Uterus (tissue), 4 donors: Measurements from ENCODE around the gene DUOX1. TPM values are rescaled to one million over a fixed set of nuclear protein-coding genes. Genes with fewer than 3 reads are reported as not detected.

Source experiments
- DNase-seq, 2 donors: peaks; one replicate each; pipeline ENCODE4 v3.0.0-alpha.2; 2019 to 2020
- H3K27ac ChIP-seq, 2 donors: fragments of 200-600 bp; sonication (generic); 1 replicate in 1 of 2; 2 replicates in 1 of 2; pipeline ENCODE4 v1.5.1; 2016 to 2018
- H3K27me3 ChIP-seq, 2 donors: fragments of 200-600 bp; sonication (generic); one replicate each; pipeline ENCODE4 v1.5.1; 2018 to 2019; ENCODE audit warnings: control low read depth in 1 of 2
- H3K36me3 ChIP-seq, 2 donors: fragments of 200-600 bp; sonication (generic); one replicate each; pipeline ENCODE4 v1.5.1; 2019; ENCODE audit warnings: control low read depth in 1 of 2
- H3K4me1 ChIP-seq, 2 donors: fragments of 200-600 bp; sonication (generic); one replicate each; pipeline ENCODE4 v1.5.1; 2018 to 2019; ENCODE audit warnings: control low read depth in 1 of 2
- H3K4me3 ChIP-seq, 2 donors: fragments of 200-600 bp; sonication (generic); 1 replicate in 1 of 2; 2 replicates in 1 of 2; pipeline ENCODE4 v1.5.1; 2018 to 2019; ENCODE audit warnings: mild to moderate bottlenecking in 1 of 2
- H3K9me3 ChIP-seq, 2 donors: fragments of 200-600 bp; sonication (generic); one replicate each; pipeline ENCODE4 v1.5.1; 2019; ENCODE audit warnings: control low read depth in 1 of 2
- POLR2A ChIP-seq, 2 donors: fragments of 450-650 bp; IDR thresholded peaks; one replicate each; pipeline ENCODE4 v1.6.1; 2016; ENCODE audit warnings: antibody characterized with exemption in 2 of 2, mild to moderate bottlenecking in 1 of 2, moderate library complexity in 1 of 2
- intact Hi-C: fragments of 100-400 bp; cut with DNase I; formaldehyde crosslinking; loops from one replicate; pipeline ENCODE4 v1.15.1; 2023; ENCODE audit warnings: low total_unique reads
- total RNA-seq, 4 donors: library from RNA; depleted of rRNA in 3 of 4; stranded (reverse); fragments of >200 nt in 3 of 4; gene quantifications; one replicate each; pipeline versions ENCODE4 v1.1.0 to v1.2.4, GENCODE V29; 2014 to 2023
- TF ChIP-seq, protein P1 (sequence below), 4 experiments: fragments of 200-600 bp in 2 of 4; fragments of 450-650 bp in 2 of 4; sonication (generic) in 2 of 4; IDR thresholded peaks; one replicate each; pipeline ENCODE4 v1.5.1; 2016 to 2019; ENCODE audit warnings: antibody characterized with exemption in 4 of 4, mild to moderate bottlenecking in 2 of 4, moderate library complexity in 1 of 4
- donor health status: DM: yes; HTN: yes; CAD: no.

Gene DUOX1
- total RNA-seq, 4 donors from 2014 or later, result 0.24 to 1.3 (median 0.26) TPM; not detected in 1

DNA sequence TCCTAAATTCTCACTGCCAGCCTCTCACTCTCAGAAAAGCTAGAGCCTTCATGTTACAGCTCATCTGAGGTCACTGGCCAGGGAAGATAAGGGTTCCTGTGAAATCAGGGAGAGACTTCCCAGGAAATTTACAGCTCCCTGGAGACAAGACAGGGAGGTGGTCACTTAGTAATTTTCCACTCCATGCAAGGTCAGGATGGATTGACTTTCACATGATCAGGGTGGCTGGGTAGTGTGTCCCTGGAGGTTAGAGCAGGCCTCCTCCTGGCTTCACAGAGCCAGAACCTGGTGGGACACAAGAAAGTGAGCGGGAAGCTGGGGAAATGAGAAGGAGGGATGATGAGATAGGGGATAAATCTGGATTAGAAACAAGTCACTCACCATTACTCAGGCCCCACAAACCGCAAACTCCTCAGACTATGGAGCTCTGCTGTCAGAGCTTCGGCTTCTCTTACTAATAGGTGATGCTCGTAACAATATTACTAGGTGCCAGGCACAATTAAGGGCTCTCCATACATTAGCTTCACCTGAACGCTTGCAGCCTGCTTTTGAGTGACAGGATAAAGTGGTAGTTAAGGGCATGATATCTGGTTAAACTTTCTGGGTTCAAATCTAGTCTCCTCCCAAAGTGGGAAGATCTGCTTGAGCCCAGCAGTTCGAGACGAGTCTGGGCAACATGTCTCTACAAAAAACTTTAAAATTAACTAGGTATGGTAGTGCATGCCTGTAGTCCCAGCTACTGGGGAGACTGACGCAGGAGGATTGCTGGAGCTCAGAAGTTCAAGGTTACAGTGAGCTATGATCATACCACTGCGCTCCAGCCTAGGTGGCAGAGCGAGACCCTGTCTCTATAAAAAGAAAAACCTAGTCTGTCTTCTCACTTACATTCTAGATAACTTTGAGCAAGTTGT is 40.7 kb upstream of the DUOX1 start:
- no peaks in the 10 kb centered on the region for H3K4me1 ChIP-seq
- DNase-seq, result no peak
- intact Hi-C loops, result no loop called here

DNA sequence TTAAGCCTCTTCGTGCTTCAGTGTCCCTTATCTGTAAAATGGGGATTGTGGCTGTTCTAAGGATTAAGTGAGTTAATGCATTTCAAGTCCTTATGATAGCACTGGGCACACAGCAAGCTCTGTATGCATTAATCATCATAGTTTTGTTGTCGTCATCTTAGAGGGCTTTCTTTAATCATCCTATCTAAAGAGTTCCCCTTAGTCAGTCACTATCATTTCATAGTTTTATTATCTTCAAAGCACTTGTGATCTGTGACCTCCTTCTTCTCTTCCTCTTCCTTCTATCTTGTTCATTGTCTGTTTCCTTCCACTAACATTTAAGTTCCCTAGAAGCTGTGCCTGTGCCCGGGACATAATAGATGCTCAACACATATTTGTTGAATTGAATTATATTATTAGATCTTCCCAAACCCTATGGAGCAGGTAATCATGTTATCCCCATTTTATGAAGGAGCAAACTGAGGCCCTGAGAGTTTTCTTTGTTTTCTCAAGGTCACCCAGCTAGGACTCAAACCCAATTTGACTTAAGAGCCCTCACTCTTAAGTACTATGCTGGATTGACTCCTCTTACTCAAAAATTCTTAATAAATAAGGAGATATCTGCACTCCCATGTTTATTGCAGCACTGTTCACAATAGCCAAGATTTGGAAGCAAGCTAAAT is 40.0 kb upstream of the DUOX1 start:
- TF ChIP-seq POLR2A (IDR thresholded peaks at IDR 0.05), result no peak
- TF ChIP-seq, protein P1, sequence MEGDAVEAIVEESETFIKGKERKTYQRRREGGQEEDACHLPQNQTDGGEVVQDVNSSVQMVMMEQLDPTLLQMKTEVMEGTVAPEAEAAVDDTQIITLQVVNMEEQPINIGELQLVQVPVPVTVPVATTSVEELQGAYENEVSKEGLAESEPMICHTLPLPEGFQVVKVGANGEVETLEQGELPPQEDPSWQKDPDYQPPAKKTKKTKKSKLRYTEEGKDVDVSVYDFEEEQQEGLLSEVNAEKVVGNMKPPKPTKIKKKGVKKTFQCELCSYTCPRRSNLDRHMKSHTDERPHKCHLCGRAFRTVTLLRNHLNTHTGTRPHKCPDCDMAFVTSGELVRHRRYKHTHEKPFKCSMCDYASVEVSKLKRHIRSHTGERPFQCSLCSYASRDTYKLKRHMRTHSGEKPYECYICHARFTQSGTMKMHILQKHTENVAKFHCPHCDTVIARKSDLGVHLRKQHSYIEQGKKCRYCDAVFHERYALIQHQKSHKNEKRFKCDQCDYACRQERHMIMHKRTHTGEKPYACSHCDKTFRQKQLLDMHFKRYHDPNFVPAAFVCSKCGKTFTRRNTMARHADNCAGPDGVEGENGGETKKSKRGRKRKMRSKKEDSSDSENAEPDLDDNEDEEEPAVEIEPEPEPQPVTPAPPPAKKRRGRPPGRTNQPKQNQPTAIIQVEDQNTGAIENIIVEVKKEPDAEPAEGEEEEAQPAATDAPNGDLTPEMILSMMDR (IDR thresholded peaks at IDR 0.05), result no peak
- intact Hi-C loops, result no loop called here

More for the DNA sequence above, 40.7 kb upstream of the DUOX1 start:
- TF ChIP-seq, protein P1 (IDR thresholded peaks at IDR 0.05), result no peak
- no peak for TF ChIP-seq POLR2A (IDR thresholded peaks at IDR 0.05)
- no peaks in the 10 kb centered on the region for H3K27me3 ChIP-seq
- H3K36me3 ChIP-seq, result no peaks in the 10 kb centered on the region
- H3K27ac ChIP-seq, result no peak overlapping the region
- H3K9me3 ChIP-seq, result no peaks in the 10 kb centered on the region
- no peak overlapping the region for H3K4me3 ChIP-seq

DNA sequence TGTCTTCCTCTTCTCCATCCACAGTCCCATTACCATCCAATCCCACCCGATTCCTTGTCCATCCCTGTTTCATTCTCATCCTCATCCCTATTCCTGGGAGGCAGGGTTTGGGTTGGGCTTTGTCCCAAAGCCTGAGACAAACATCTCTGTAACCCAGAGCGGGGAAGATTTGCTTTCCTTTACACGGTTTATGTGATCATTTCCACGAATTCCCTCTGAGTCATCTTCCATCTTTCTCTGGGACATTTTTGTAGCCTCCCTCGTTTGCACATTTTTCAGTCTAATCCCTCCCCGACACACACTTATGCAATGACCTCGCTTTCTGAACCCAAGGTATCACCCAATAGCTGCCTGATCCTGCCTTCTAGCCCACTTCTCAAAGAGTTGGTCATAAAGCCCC is 38.6 kb upstream of the DUOX1 start:
- intact Hi-C loops, result no loop called here
- Histone ChIP-seq H3K9me3 (no peaks in the 10 kb centered on the region), H3K4me3 (no peak overlapping the region), H3K36me3 (no peaks in the 10 kb centered on the region), H3K27me3 (no peaks in the 10 kb centered on the region), H3K4me1 (no peaks in the 10 kb centered on the region), H3K27ac (no peak overlapping the region)
- no peak for DNase-seq
- TF ChIP-seq, protein P1 (IDR thresholded peaks at IDR 0.05), result no peak
- no peak for TF ChIP-seq POLR2A (IDR thresholded peaks at IDR 0.05)

More for the DNA sequence above, 40.0 kb upstream of the DUOX1 start:
- Histone ChIP-seq H3K4me3 (no peak overlapping the region), H3K27me3 (no peaks in the 10 kb centered on the region), H3K9me3 (no peaks in the 10 kb centered on the region), H3K36me3 (no peaks in the 10 kb centered on the region), H3K27ac (no peak overlapping the region), H3K4me1 (no peaks in the 10 kb centered on the region)
- no peak for DNase-seq

DNA sequence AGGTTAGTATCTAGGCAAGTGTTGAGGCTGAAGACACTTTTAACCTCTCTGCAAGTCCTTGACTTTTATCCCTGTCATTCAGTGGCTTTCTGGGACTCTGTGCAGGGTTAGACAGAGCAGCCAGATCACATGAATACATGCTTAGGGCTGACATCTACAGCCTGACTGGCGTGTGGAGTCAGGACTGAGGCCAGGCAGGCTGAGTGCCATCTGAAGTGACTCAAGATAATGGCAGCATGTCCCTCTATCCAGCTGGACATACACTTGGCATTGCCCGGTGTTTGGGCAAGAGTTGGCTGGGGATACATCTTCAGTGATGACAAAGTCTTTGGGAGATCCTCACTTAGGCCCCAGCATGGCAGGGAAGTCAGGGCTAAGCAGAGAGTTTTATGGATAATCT is 38.2 kb upstream of the DUOX1 start:
- no peak for DNase-seq
- Histone ChIP-seq H3K9me3 (no peaks in the 10 kb centered on the region), H3K36me3 (no peaks in the 10 kb centered on the region), H3K27ac (no peak overlapping the region), H3K4me3 (no peak overlapping the region), H3K27me3 (no peaks in the 10 kb centered on the region), H3K4me1 (no peaks in the 10 kb centered on the region)
- intact Hi-C loops, result no loop called here
- TF ChIP-seq POLR2A (IDR thresholded peaks at IDR 0.05), result no peak
- TF ChIP-seq, protein P1 (IDR thresholded peaks at IDR 0.05), result no peak

DNA sequence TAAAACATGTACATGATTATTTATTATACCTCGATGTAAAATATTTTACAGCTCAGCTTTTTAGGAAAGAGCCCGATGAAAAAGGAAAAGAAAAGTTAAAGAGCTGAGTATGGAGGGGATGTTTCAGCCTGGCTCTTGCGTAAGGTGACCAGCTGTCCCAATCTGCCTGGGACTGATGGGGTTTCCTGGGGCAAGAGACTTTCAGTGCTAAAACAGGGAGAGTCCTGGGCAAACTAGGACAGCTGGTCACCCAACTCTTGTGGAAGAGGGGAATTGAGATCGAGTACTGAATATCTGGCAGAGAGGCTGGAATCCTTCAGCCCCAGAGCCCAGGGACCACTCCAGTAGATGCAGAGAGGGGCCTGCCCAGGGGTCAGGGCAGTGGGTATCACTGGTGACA is 36.8 kb upstream of the DUOX1 start:
- Histone ChIP-seq H3K27me3 (no peaks in the 10 kb centered on the region), H3K36me3 (no peaks in the 10 kb centered on the region), H3K4me1 (no peaks in the 10 kb centered on the region), H3K9me3 (no peaks in the 10 kb centered on the region), H3K27ac (no peak overlapping the region), H3K4me3 (no peak overlapping the region)
- intact Hi-C loops, result no loop called here
- TF ChIP-seq, protein P1 (IDR thresholded peaks at IDR 0.05), result no peak
- TF ChIP-seq POLR2A (IDR thresholded peaks at IDR 0.05), result no peak
- no peak for DNase-seq
